Uterus (tissue), 2 donors: ENCODE results near the gene GABRA5.

ENCODE experiments used
- POLR2A ChIP-seq, 2 donors: fragments of 450-650 bp; IDR thresholded peaks; one replicate each; pipeline ENCODE4 v1.6.1; 2016; ENCODE audit warnings: antibody characterized with exemption in 2 of 2, mild to moderate bottlenecking in 1 of 2, moderate library complexity in 1 of 2
- TF ChIP-seq, protein P1 (sequence below), 4 experiments: fragments of 200-600 bp in 2 of 4; fragments of 450-650 bp in 2 of 4; sonication (generic) in 2 of 4; IDR thresholded peaks; one replicate each; pipeline ENCODE4 v1.5.1; 2016 to 2019; ENCODE audit warnings: antibody characterized with exemption in 4 of 4, mild to moderate bottlenecking in 2 of 4, moderate library complexity in 1 of 4

DNA sequence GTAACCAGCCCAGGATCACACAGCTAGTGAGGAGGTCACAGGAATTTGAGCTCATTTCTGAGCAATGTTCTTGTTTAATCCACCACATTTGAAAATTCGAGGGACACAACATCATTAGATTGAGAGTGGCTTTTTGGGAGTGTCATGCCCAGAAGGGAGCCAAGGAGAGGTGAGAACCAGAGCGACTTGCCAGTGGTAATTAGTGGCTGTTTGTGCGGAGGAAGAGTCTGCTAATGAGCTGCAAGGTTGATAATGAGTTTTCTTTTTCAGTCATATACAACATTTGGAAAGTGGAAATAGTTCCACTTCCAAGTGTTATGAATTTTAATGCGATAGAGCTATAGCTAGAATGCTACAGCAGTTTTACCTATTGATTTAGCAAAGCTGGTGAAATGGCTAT is 19.7 kb downstream of the GABRA5 start:
- no peak for TF ChIP-seq POLR2A (IDR thresholded peaks at IDR 0.05)
- TF ChIP-seq, protein P1, sequence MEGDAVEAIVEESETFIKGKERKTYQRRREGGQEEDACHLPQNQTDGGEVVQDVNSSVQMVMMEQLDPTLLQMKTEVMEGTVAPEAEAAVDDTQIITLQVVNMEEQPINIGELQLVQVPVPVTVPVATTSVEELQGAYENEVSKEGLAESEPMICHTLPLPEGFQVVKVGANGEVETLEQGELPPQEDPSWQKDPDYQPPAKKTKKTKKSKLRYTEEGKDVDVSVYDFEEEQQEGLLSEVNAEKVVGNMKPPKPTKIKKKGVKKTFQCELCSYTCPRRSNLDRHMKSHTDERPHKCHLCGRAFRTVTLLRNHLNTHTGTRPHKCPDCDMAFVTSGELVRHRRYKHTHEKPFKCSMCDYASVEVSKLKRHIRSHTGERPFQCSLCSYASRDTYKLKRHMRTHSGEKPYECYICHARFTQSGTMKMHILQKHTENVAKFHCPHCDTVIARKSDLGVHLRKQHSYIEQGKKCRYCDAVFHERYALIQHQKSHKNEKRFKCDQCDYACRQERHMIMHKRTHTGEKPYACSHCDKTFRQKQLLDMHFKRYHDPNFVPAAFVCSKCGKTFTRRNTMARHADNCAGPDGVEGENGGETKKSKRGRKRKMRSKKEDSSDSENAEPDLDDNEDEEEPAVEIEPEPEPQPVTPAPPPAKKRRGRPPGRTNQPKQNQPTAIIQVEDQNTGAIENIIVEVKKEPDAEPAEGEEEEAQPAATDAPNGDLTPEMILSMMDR (IDR thresholded peaks at IDR 0.05): no peak
